Activated naive CD8-positive, alpha-beta T cell (primary cell): ENCODE measurements around the gene OR1B1.
"Not testable (repeated sequence)": the region's sequence is repeated elsewhere in the genome, so short reads cannot be mapped to it uniquely, and the experiment has no call there.

Experiments
- H3K27ac Mint-ChIP-seq: one replicate; pipeline ENCODE4 v1.8.0; 2021; ENCODE audit warnings: mixed read lengths
- H3K27me3 Mint-ChIP-seq: one replicate; pipeline ENCODE4 v1.8.0; 2021; ENCODE audit warnings: mixed read lengths
- H3K36me3 Mint-ChIP-seq: one replicate; pipeline ENCODE4 v1.8.0; 2021; ENCODE audit warnings: mixed read lengths
- H3K4me1 Mint-ChIP-seq: one replicate; pipeline ENCODE4 v1.8.0; 2021; ENCODE audit warnings: low read depth, mixed read lengths
- H3K4me3 Mint-ChIP-seq: one replicate; pipeline ENCODE4 v1.8.0; 2021; ENCODE audit warnings: mild to moderate bottlenecking, mixed read lengths
- H3K9me3 Mint-ChIP-seq: one replicate; pipeline ENCODE4 v1.8.0; 2021; ENCODE audit warnings: low read depth, mixed read lengths

Gene OR1B1

GRCh38 chr9:122657527-122657926, at the start of gene OR1B1:
Gene OR1B1, minus strand, starts transcription at chr9:122657627.
- H3K27ac Mint-ChIP-seq = no peak within 1 kb of the TSS
- H3K4me1 Mint-ChIP-seq = no peaks in the 10 kb centered on the region
- H3K9me3 Mint-ChIP-seq = no peaks in the 10 kb centered on the region
- H3K36me3 Mint-ChIP-seq = no peaks in the 10 kb centered on the region
- no peak within 1 kb of the TSS for H3K4me3 Mint-ChIP-seq
- H3K27me3 Mint-ChIP-seq = peaks cover 14% of the 10 kb centered on the region

GRCh38 chr9:122695696-122696095, 38.3 kb upstream of the OR1B1 start:
- peaks cover 21% of the 10 kb centered on the region for H3K9me3 Mint-ChIP-seq
- H3K4me3 Mint-ChIP-seq = no peak overlapping the region
- no peaks in the 10 kb centered on the region for H3K4me1 Mint-ChIP-seq
- peaks cover 2% of the 10 kb centered on the region for H3K36me3 Mint-ChIP-seq
- no peak overlapping the region for H3K27ac Mint-ChIP-seq
- peaks cover under 1% of the 10 kb centered on the region for H3K27me3 Mint-ChIP-seq

- H3K36me3 Mint-ChIP-seq = peaks cover 8% of the 10 kb centered on the region
- H3K4me3 Mint-ChIP-seq = no peak overlapping the region
- H3K9me3 Mint-ChIP-seq = peaks cover 21% of the 10 kb centered on the region
- no peak overlapping the region for H3K27ac Mint-ChIP-seq
- H3K4me1 Mint-ChIP-seq = no peaks in the 10 kb centered on the region
- H3K27me3 Mint-ChIP-seq = peaks cover 5% of the 10 kb centered on the region
Measured at GRCh38 chr9:122684851-122685250, 27.4 kb upstream of the OR1B1 start.

DNA sequence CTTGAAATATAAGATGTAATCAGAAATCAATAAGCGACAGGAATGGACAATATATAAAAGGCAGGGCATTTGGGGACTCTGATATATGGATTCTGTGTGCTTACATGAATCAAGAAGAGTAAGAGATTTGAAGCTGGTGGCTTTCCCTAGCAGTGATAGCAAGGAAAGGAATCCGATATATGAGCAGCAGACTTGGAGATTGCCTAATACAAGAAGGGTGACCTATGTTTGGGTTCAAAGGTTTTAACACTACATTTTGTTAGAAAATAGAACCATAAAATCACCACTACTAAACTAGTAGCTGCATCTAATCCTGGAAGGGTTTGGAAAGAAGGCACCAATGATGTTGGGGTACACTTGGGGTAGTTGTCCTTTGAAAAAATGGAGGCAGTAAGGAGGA, 15.1 kb upstream of the OR1B1 start:
- Mint-ChIP-seq H3K36me3 (peaks cover 4% of the 10 kb centered on the region), H3K27ac (no peak overlapping the region), H3K4me3 (no peak overlapping the region), H3K4me1 (no peaks in the 10 kb centered on the region), H3K27me3 (peaks cover 2% of the 10 kb centered on the region), H3K9me3 (peaks cover 8% of the 10 kb centered on the region)

DNA sequence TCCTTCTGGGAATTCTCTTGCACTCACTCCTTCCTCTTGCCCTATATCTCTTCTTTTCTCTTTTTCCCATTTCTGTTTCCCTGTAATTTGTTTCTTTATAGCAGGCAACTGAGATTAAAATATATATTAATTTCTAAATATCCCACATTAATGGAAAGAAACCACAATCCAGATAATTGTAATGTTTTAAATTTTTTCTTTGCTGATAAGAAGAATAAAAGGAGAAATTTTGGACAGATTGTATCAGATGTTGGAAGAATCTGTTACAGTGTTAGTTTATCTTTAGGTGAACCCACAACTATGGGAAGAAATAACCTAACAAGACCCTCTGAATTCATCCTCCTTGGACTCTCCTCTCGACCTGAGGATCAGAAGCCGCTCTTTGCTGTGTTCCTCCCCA, 4.0 kb upstream of the OR1B1 start, which contains the start of gene OR1L1:
OR1L1 (plus strand) TSS at position 301 of the 400 bp plus-strand sequence; CDS start at position 301, 0 bp downstream.
- Mint-ChIP-seq H3K27ac (no peak within 1 kb of the TSS), H3K27me3 (peaks cover 16% of the 10 kb centered on the region), H3K9me3 (peaks cover 4% of the 10 kb centered on the region), H3K4me1 (no peaks in the 10 kb centered on the region), H3K4me3 (no peak within 1 kb of the TSS), H3K36me3 (no peaks in the 10 kb centered on the region)

DNA sequence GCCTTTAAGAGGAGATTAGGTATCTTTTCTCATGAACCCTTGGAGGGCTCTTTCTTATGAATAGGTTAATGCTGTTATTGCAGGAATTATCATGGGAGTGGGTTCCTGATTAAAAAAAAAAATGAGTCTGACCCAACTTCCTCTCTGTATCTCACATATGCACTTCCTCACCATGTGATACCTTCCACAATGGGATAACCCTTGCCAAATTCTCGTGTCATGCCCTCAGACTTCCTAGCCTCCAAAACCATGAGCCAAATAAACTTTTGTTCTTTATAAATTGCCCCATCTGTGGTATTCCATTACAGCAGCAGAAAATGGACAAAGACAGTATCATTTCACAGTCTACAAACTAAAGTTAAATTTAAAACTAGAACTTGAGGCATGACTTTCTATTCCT, 1.0 kb downstream of the OR1B1 start:
- Mint-ChIP-seq H3K4me1 (no peaks in the 10 kb centered on the region), H3K27ac (no peak overlapping the region), H3K9me3 (no peaks in the 10 kb centered on the region), H3K27me3 (peaks cover 6% of the 10 kb centered on the region), H3K36me3 (no peaks in the 10 kb centered on the region), H3K4me3 (no peak overlapping the region)

GRCh38 chr9:122642226-122642625, 15.2 kb downstream of the OR1B1 start:
- Mint-ChIP-seq H3K36me3 (peaks cover 12% of the 10 kb centered on the region), H3K9me3 (peaks cover 29% of the 10 kb centered on the region), H3K27me3 (peaks cover 12% of the 10 kb centered on the region), H3K4me1 (no peaks in the 10 kb centered on the region), H3K27ac (no peak overlapping the region), H3K4me3 (no peak overlapping the region)

GRCh38 chr9:122619996-122620395, 37.4 kb downstream of the OR1B1 start:
- Mint-ChIP-seq H3K27me3 (peaks cover 5% of the 10 kb centered on the region), H3K4me1 (no peaks in the 10 kb centered on the region), H3K4me3 (no peak overlapping the region), H3K36me3 (no peaks in the 10 kb centered on the region), H3K9me3 (no peaks in the 10 kb centered on the region), H3K27ac (no peak overlapping the region)

- H3K9me3 Mint-ChIP-seq = no peaks in the 10 kb centered on the region
- H3K4me3 Mint-ChIP-seq = no peak within 1 kb of the TSS
- H3K27ac Mint-ChIP-seq = no peak within 1 kb of the TSS
- H3K27me3 Mint-ChIP-seq = peaks cover 1% of the 10 kb centered on the region
- no peaks in the 10 kb centered on the region for H3K4me1 Mint-ChIP-seq
- H3K36me3 Mint-ChIP-seq = no peaks in the 10 kb centered on the region
Measured at GRCh38 chr9:122614362-122614761, 43.1 kb downstream of the OR1B1 start, which contains the start of gene OR1Q1. Gene OR1Q1, plus strand, starts transcription at chr9:122614738. Its CDS starts 0 bp downstream, at chr9:122614738.

DNA sequence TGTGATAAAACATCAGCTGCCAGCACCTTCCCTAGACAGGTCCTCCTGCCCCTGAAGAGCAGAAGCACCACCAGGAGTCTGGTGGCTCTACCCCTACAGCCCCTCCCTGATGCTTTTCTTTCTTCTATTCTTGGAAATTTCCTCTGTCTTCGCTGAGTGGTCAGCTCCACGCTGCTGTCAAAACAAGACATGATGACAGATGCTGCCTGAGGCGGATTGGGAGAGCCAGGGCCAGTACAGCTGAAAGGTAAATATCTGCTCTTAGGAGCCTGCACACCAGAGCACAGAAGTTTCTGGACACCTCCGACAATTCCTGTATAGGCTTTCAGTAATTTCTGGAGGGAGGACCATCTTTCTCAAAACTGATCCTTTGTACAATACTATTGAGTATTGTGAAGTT, 47.6 kb downstream of the OR1B1 start:
- no peaks in the 10 kb centered on the region for H3K4me1 Mint-ChIP-seq
- H3K9me3 Mint-ChIP-seq = no peaks in the 10 kb centered on the region
- peaks cover 1% of the 10 kb centered on the region for H3K27me3 Mint-ChIP-seq
- H3K36me3 Mint-ChIP-seq = no peaks in the 10 kb centered on the region
- no peak overlapping the region for H3K4me3 Mint-ChIP-seq
- no peak overlapping the region for H3K27ac Mint-ChIP-seq

DNA sequence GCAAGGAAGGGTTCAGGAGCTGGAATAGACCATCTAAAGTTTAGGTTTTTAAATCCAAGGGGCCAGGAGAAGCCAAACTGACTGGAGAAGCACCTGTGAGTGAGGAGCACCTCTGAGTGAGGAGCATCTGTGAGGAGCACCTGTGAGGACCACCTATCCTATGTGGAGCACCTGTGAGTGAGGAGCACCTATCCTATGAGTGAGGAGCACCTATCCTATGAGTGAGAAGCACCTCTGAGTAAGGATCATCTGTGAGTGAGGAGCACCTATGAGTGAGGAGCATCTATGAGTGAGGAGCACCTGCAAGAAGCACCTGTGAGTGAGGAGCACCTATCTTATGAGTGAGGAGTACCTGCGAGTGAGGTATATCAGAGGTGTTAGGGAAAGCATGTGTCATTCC, 50.8 kb downstream of the OR1B1 start:
- no peak overlapping the region for H3K4me3 Mint-ChIP-seq
- H3K4me1 Mint-ChIP-seq = no peaks in the 10 kb centered on the region
- H3K27me3 Mint-ChIP-seq = peaks cover 1% of the 10 kb centered on the region
- H3K27ac Mint-ChIP-seq = no peak overlapping the region
- no peaks in the 10 kb centered on the region for H3K36me3 Mint-ChIP-seq
- no peaks in the 10 kb centered on the region for H3K9me3 Mint-ChIP-seq

- Mint-ChIP-seq H3K4me1 (no peaks in the 10 kb centered on the region), H3K27me3 (no peaks in the 10 kb centered on the region), H3K36me3 (peaks cover 3% of the 10 kb centered on the region), H3K27ac (no peak overlapping the region), H3K4me3 (no peak overlapping the region), H3K9me3 (peaks cover 1% of the 10 kb centered on the region)
Measured at GRCh38 chr9:122605691-122606090, 51.7 kb downstream of the OR1B1 start.

DNA sequence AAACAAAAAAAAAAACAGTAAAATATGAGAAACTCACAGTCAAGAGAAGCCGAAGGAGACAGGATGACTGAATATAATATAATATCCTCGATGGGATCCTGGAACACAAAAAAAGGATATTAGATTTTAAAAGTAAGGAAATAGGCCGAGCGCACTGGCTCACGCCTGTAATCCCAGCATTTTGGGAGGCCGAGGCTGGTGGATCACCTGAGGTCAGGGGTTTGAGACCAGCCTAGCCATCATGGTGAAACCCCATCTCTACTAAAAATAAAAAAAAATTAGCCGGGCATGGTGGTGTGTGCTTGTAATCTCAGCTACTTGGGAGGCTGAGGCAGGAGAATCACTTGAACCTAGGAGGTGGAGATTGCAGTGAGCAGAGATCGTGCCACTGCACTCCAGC, 74.1 kb downstream of the OR1B1 start, which contains the start of gene OR1L8:
OR1L8 (minus strand) TSS at position 101 of the 400 bp plus-strand sequence. CDS start 14,907 bp downstream, outside the sequence.
- not testable (repeated sequence) for H3K4me3 Mint-ChIP-seq, H3K9me3 Mint-ChIP-seq, H3K27me3 Mint-ChIP-seq, H3K4me1 Mint-ChIP-seq, H3K36me3 Mint-ChIP-seq, H3K27ac Mint-ChIP-seq

DNA sequence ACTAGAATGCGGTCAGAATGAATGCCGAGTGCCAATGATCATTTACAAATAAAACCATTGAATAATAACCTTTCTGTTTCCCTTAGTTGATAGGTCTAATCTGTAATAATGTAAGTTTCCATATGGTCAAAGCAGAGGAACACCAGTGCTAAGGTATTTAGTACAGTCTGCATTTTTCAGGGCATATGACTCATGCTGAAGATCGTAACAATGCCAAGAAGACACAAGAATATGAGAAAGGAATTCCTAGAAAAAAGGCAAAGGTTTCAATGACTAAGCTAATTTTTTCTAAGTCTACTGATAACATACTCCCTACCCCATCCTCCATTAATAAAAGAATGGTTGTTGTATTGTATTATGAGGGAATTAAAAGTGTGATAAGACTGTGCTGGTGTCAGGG, 77.1 kb downstream of the OR1B1 start:
- Mint-ChIP-seq H3K9me3 (no peaks in the 10 kb centered on the region), H3K4me1 (no peaks in the 10 kb centered on the region), H3K27me3 (no peaks in the 10 kb centered on the region), H3K4me3 (no peak overlapping the region), H3K27ac (no peak overlapping the region), H3K36me3 (peaks cover 2% of the 10 kb centered on the region)

GRCh38 chr9:122579874-122580273, 77.6 kb downstream of the OR1B1 start:
- Mint-ChIP-seq H3K4me1 (no peaks in the 10 kb centered on the region), H3K36me3 (peaks cover 2% of the 10 kb centered on the region), H3K9me3 (no peaks in the 10 kb centered on the region), H3K27me3 (no peaks in the 10 kb centered on the region), H3K4me3 (no peak overlapping the region), H3K27ac (no peak overlapping the region)
